Thyroid gland (tissue), 4 donors: ENCODE data around the gene MRGPRF. TPM values are rescaled to one million over a fixed set of nuclear protein-coding genes. Genes with fewer than 3 reads are reported as not detected.
A peak's percentile ranks its signal among the peaks of the same experiment; 100 is the strongest.

ENCODE experiments used
- DNase-seq, 2 donors: peaks; one replicate each; pipeline ENCODE4 v3.0.0-alpha.2; 2019
- H3K27ac ChIP-seq, 3 donors: fragments of 200-600 bp; sonication (generic); 1 replicate in 2 of 3; 2 replicates in 1 of 3; pipeline ENCODE4 v1.5.1; 2016 to 2019; ENCODE audit warnings: mild to moderate bottlenecking in 1 of 3, moderate library complexity in 1 of 3
- H3K27me3 ChIP-seq: fragments of 200-600 bp; sonication (generic); one replicate; pipeline ENCODE4 v1.5.1; 2019
- H3K36me3 ChIP-seq, 2 donors: fragments of 200-600 bp; sonication (generic); one replicate each; pipeline ENCODE4 v1.5.1; 2016 to 2019
- H3K4me1 ChIP-seq, 2 donors: fragments of 200-600 bp; sonication (generic); one replicate each; pipeline ENCODE4 v1.5.1; 2017 to 2019
- H3K4me3 ChIP-seq, 3 donors: fragments of 200-600 bp; sonication (generic); replicated peaks in 1 of 3; 1 replicate in 2 of 3; 2 replicates in 1 of 3; pipeline ENCODE4 v1.5.1; 2016; ENCODE audit warnings: mild to moderate bottlenecking in 1 of 3
- H3K9me3 ChIP-seq: fragments of 200-600 bp; sonication (generic); one replicate; pipeline ENCODE4 v1.5.1; 2017
- CTCF ChIP-seq, 6 experiments: fragments of 200-600 bp in 3 of 6; fragments of 450-650 bp in 3 of 6; sonication (generic) in 3 of 6; IDR thresholded peaks; one replicate each; pipeline ENCODE4 v1.5.1; 2016 to 2019; ENCODE audit warnings: antibody characterized with exemption in 6 of 6, mild to moderate bottlenecking in 2 of 6, inconsistent platforms in 1 of 6, moderate library complexity in 1 of 6
- POLR2A ChIP-seq, 2 donors: fragments of 450-650 bp; IDR thresholded peaks; one replicate each; pipeline ENCODE4 v1.6.1; 2017; ENCODE audit warnings: antibody characterized with exemption in 2 of 2, mild to moderate bottlenecking in 2 of 2, moderate library complexity in 1 of 2
- WGBS, 2 donors: methylation state at CpG; one replicate each; pipeline ENCODE4 v1.1.5; 2017; 5-methylcytosine and 5-hydroxymethylcytosine counted together
- intact Hi-C: fragments of 100-400 bp; cut with DNase I; formaldehyde crosslinking; loops from one replicate; pipeline ENCODE4 v1.15.1; 2023
- total RNA-seq, 4 donors: library from RNA; depleted of rRNA; stranded (reverse); fragments of >200 nt; gene quantifications; one replicate each; pipeline ENCODE4 v1.2.3, GENCODE V29; 2016

Gene MRGPRF
- total RNA-seq, 4 donors from 2014 or later: 5.0 to 7.6 (median 6.6) TPM

- H3K36me3 ChIP-seq: no peaks in the 10 kb centered on the region
- TF ChIP-seq POLR2A (IDR thresholded peaks at IDR 0.05) (no peak), CTCF (IDR thresholded peaks at IDR 0.05) (no peak)
- peaks cover 0 to 7% of the 10 kb centered on the region in 2 donors for H3K4me1 ChIP-seq
- no peaks in the 10 kb centered on the region for H3K27me3 ChIP-seq
- no peak overlapping the region for H3K27ac ChIP-seq
- no peaks in the 10 kb centered on the region for H3K9me3 ChIP-seq
- 82 to 86% methylated on average over 6 of the region's 6 CpGs for WGBS, 2 donors
- intact Hi-C loops: no loop called here
- DNase-seq: no peak
- H3K4me3 ChIP-seq: no peak overlapping the region
These were observed 11.5 kb upstream of the MRGPRF start for GRCh38 chr11:69024509-69024908.

- H3K27ac ChIP-seq: no peak overlapping the region
- H3K4me3 ChIP-seq: no peak overlapping the region
- no peak for TF ChIP-seq POLR2A (IDR thresholded peaks at IDR 0.05)
- no peak for TF ChIP-seq CTCF (IDR thresholded peaks at IDR 0.05)
- 19 to 54% methylated on average over 10 of the region's 10 CpGs for WGBS, 2 donors
- H3K36me3 ChIP-seq: no peaks in the 10 kb centered on the region
- no peaks in the 10 kb centered on the region for H3K27me3 ChIP-seq
- H3K4me1 ChIP-seq: peaks cover 0 to 4% of the 10 kb centered on the region in 2 donors
- H3K9me3 ChIP-seq: no peaks in the 10 kb centered on the region
- DNase-seq: peak; percentile 77 to 84
- intact Hi-C loops: no loop called here
These were observed 9.2 kb upstream of the MRGPRF start for GRCh38 chr11:69022260-69022659.

GRCh38 chr11:69018924-69019323 is 5.9 kb upstream of the MRGPRF start:
- intact Hi-C loops: no loop called here
- WGBS, 2 donors: 62 to 88% methylated on average over 11 to 13 of the region's 13 CpGs
- no peak overlapping the region for H3K27ac ChIP-seq
- peaks cover 0 to 6% of the 10 kb centered on the region in 2 donors for H3K4me1 ChIP-seq
- H3K9me3 ChIP-seq: no peaks in the 10 kb centered on the region
- H3K4me3 ChIP-seq: no peak overlapping the region
- TF ChIP-seq CTCF (IDR thresholded peaks at IDR 0.05) (no peak), POLR2A (IDR thresholded peaks at IDR 0.05) (no peak)
- no peak for DNase-seq
- H3K27me3 ChIP-seq: no peaks in the 10 kb centered on the region
- H3K36me3 ChIP-seq: no peaks in the 10 kb centered on the region

GRCh38 chr11:69017951-69018350 is 4.9 kb upstream of the MRGPRF start:
- Histone ChIP-seq H3K36me3 (no peaks in the 10 kb centered on the region), H3K9me3 (no peaks in the 10 kb centered on the region), H3K4me3 (no peak overlapping the region), H3K27ac (no peak overlapping the region), H3K27me3 (peaks cover 4% of the 10 kb centered on the region), H3K4me1 (peaks cover 0 to 14% of the 10 kb centered on the region in 2 donors)
- TF ChIP-seq POLR2A (IDR thresholded peaks at IDR 0.05) (no peak), CTCF (IDR thresholded peaks at IDR 0.05) (no peak)
- intact Hi-C loops: no loop called here
- no peak for DNase-seq
- 92 to 94% methylated on average over 10 of the region's 10 CpGs for WGBS, 2 donors

GRCh38 chr11:69014898-69015549 is 2.0 kb upstream of the MRGPRF start:
- 66 to 88% methylated on average over 8 to 9 of the region's 9 CpGs for WGBS, 2 donors
- TF ChIP-seq CTCF (IDR thresholded peaks at IDR 0.05): no peak
- no peak for TF ChIP-seq POLR2A (IDR thresholded peaks at IDR 0.05)
- Histone ChIP-seq H3K36me3 (no peaks in the 10 kb centered on the region), H3K9me3 (no peaks in the 10 kb centered on the region), H3K27ac (peak overlapping the region in 1 of 3 donors; percentile 54), H3K4me1 (peaks cover 0 to 22% of the 10 kb centered on the region in 2 donors), H3K27me3 (peaks cover 4% of the 10 kb centered on the region), H3K4me3 (no peak overlapping the region)
- no peak for DNase-seq
- intact Hi-C loops: no loop called here
